ENCODE data around the gene ASTN2.

ASTN2 gene

GRCh38 chr9:117116084-117116483 lies 298.8 kb downstream of the ASTN2 start:
- Histone ChIP-seq H3K27me3 (ENCODE audit: insufficient read depth, low read length) (no peaks in the 10 kb centered on the region), H3K36me3 (ENCODE audit: insufficient read depth, low read length) (no peaks in the 10 kb centered on the region), H3K9me3 (ENCODE audit: low read length) (no peaks in the 10 kb centered on the region), H3K4me3 (ENCODE audit: low read length) (no peak overlapping the region), H2AFZ (ENCODE audit: low read depth, low read length) (no peak overlapping the region), H3K4me1 (ENCODE audit: insufficient read depth, low read length) (no peaks in the 10 kb centered on the region)

GRCh38 chr9:117114768-117115167 lies 300.1 kb downstream of the ASTN2 start:
- H3K4me1 ChIP-seq (ENCODE audit: insufficient read depth, low read length) = no peaks in the 10 kb centered on the region
- no peak overlapping the region for H3K4me3 ChIP-seq (ENCODE audit: low read length)
- no peaks in the 10 kb centered on the region for H3K27me3 ChIP-seq (ENCODE audit: insufficient read depth, low read length)
- H2AFZ ChIP-seq (ENCODE audit: low read depth, low read length) = no peak overlapping the region
- H3K36me3 ChIP-seq (ENCODE audit: insufficient read depth, low read length) = no peaks in the 10 kb centered on the region
- no peaks in the 10 kb centered on the region for H3K9me3 ChIP-seq (ENCODE audit: low read length)

- Histone ChIP-seq H2AFZ (ENCODE audit: low read depth, low read length) (no peak overlapping the region), H3K4me3 (ENCODE audit: low read length) (no peak overlapping the region), H3K36me3 (ENCODE audit: insufficient read depth, low read length) (no peaks in the 10 kb centered on the region), H3K27me3 (ENCODE audit: insufficient read depth, low read length) (no peaks in the 10 kb centered on the region), H3K9me3 (ENCODE audit: low read length) (no peaks in the 10 kb centered on the region), H3K4me1 (ENCODE audit: insufficient read depth, low read length) (no peaks in the 10 kb centered on the region)
These were observed 310.0 kb downstream of the ASTN2 start for GRCh38 chr9:117104716-117105495.

- H3K4me3 ChIP-seq (ENCODE audit: low read length) = no peak overlapping the region
- no peaks in the 10 kb centered on the region for H3K4me1 ChIP-seq (ENCODE audit: insufficient read depth, low read length)
- no peaks in the 10 kb centered on the region for H3K27me3 ChIP-seq (ENCODE audit: insufficient read depth, low read length)
- H3K9me3 ChIP-seq (ENCODE audit: low read length) = no peaks in the 10 kb centered on the region
- no peak overlapping the region for H2AFZ ChIP-seq (ENCODE audit: low read depth, low read length)
- H3K36me3 ChIP-seq (ENCODE audit: insufficient read depth, low read length) = no peaks in the 10 kb centered on the region
These were observed 310.7 kb downstream of the ASTN2 start for GRCh38 chr9:117104206-117104605.

- Histone ChIP-seq H3K27me3 (ENCODE audit: insufficient read depth, low read length) (no peaks in the 10 kb centered on the region), H3K36me3 (ENCODE audit: insufficient read depth, low read length) (no peaks in the 10 kb centered on the region), H3K9me3 (ENCODE audit: low read length) (no peaks in the 10 kb centered on the region), H2AFZ (ENCODE audit: low read depth, low read length) (no peak overlapping the region), H3K4me3 (ENCODE audit: low read length) (no peak overlapping the region), H3K4me1 (ENCODE audit: insufficient read depth, low read length) (no peaks in the 10 kb centered on the region)
These were observed 311.3 kb downstream of the ASTN2 start for GRCh38 chr9:117103438-117104110.

- no peaks in the 10 kb centered on the region for H3K9me3 ChIP-seq (ENCODE audit: low read length)
- H2AFZ ChIP-seq (ENCODE audit: low read depth, low read length) = no peak overlapping the region
- no peaks in the 10 kb centered on the region for H3K36me3 ChIP-seq (ENCODE audit: insufficient read depth, low read length)
- no peaks in the 10 kb centered on the region for H3K4me1 ChIP-seq (ENCODE audit: insufficient read depth, low read length)
- H3K27me3 ChIP-seq (ENCODE audit: insufficient read depth, low read length) = no peaks in the 10 kb centered on the region
- no peak overlapping the region for H3K4me3 ChIP-seq (ENCODE audit: low read length)
These were observed 313.8 kb downstream of the ASTN2 start for GRCh38 chr9:117101008-117101407.

- H2AFZ ChIP-seq (ENCODE audit: low read depth, low read length) = no peak overlapping the region
- no peaks in the 10 kb centered on the region for H3K36me3 ChIP-seq (ENCODE audit: insufficient read depth, low read length)
- H3K9me3 ChIP-seq (ENCODE audit: low read length) = no peaks in the 10 kb centered on the region
- H3K4me1 ChIP-seq (ENCODE audit: insufficient read depth, low read length) = no peaks in the 10 kb centered on the region
- no peaks in the 10 kb centered on the region for H3K27me3 ChIP-seq (ENCODE audit: insufficient read depth, low read length)
- no peak overlapping the region for H3K4me3 ChIP-seq (ENCODE audit: low read length)
These were observed 316.5 kb downstream of the ASTN2 start for GRCh38 chr9:117098331-117098730.

GRCh38 chr9:117097761-117098160 lies 317.1 kb downstream of the ASTN2 start:
- Histone ChIP-seq H3K36me3 (ENCODE audit: insufficient read depth, low read length) (no peaks in the 10 kb centered on the region), H2AFZ (ENCODE audit: low read depth, low read length) (no peak overlapping the region), H3K4me3 (ENCODE audit: low read length) (no peak overlapping the region), H3K4me1 (ENCODE audit: insufficient read depth, low read length) (no peaks in the 10 kb centered on the region), H3K9me3 (ENCODE audit: low read length) (no peaks in the 10 kb centered on the region), H3K27me3 (ENCODE audit: insufficient read depth, low read length) (no peaks in the 10 kb centered on the region)

- Histone ChIP-seq H3K27me3 (ENCODE audit: insufficient read depth, low read length) (no peaks in the 10 kb centered on the region), H3K9me3 (ENCODE audit: low read length) (no peaks in the 10 kb centered on the region), H3K4me3 (ENCODE audit: low read length) (no peak overlapping the region), H3K4me1 (ENCODE audit: insufficient read depth, low read length) (no peaks in the 10 kb centered on the region), H2AFZ (ENCODE audit: low read depth, low read length) (no peak overlapping the region), H3K36me3 (ENCODE audit: insufficient read depth, low read length) (no peaks in the 10 kb centered on the region)
These were observed 318.7 kb downstream of the ASTN2 start for GRCh38 chr9:117096138-117096537.

- H3K4me1 ChIP-seq (ENCODE audit: insufficient read depth, low read length) = no peaks in the 10 kb centered on the region
- no peaks in the 10 kb centered on the region for H3K36me3 ChIP-seq (ENCODE audit: insufficient read depth, low read length)
- H3K27me3 ChIP-seq (ENCODE audit: insufficient read depth, low read length) = no peaks in the 10 kb centered on the region
- H3K4me3 ChIP-seq (ENCODE audit: low read length) = no peak overlapping the region
- H2AFZ ChIP-seq (ENCODE audit: low read depth, low read length) = no peak overlapping the region
- H3K9me3 ChIP-seq (ENCODE audit: low read length) = no peaks in the 10 kb centered on the region
These were observed 319.8 kb downstream of the ASTN2 start for GRCh38 chr9:117095081-117095480.

GRCh38 chr9:117093891-117094844 lies 320.7 kb downstream of the ASTN2 start:
- Histone ChIP-seq H3K4me1 (ENCODE audit: insufficient read depth, low read length) (no peaks in the 10 kb centered on the region), H3K9me3 (ENCODE audit: low read length) (no peaks in the 10 kb centered on the region), H2AFZ (ENCODE audit: low read depth, low read length) (no peak overlapping the region), H3K4me3 (ENCODE audit: low read length) (no peak overlapping the region), H3K36me3 (ENCODE audit: insufficient read depth, low read length) (no peaks in the 10 kb centered on the region), H3K27me3 (ENCODE audit: insufficient read depth, low read length) (no peaks in the 10 kb centered on the region)

- Histone ChIP-seq H3K36me3 (ENCODE audit: insufficient read depth, low read length) (no peaks in the 10 kb centered on the region), H3K9me3 (ENCODE audit: low read length) (no peaks in the 10 kb centered on the region), H2AFZ (ENCODE audit: low read depth, low read length) (no peak overlapping the region), H3K4me3 (ENCODE audit: low read length) (no peak overlapping the region), H3K4me1 (ENCODE audit: insufficient read depth, low read length) (no peaks in the 10 kb centered on the region), H3K27me3 (ENCODE audit: insufficient read depth, low read length) (no peaks in the 10 kb centered on the region)
These were observed 322.3 kb downstream of the ASTN2 start for GRCh38 chr9:117092582-117092981.

- no peaks in the 10 kb centered on the region for H3K36me3 ChIP-seq (ENCODE audit: insufficient read depth, low read length)
- no peaks in the 10 kb centered on the region for H3K27me3 ChIP-seq (ENCODE audit: insufficient read depth, low read length)
- H2AFZ ChIP-seq (ENCODE audit: low read depth, low read length) = no peak overlapping the region
- no peak overlapping the region for H3K4me3 ChIP-seq (ENCODE audit: low read length)
- H3K9me3 ChIP-seq (ENCODE audit: low read length) = no peaks in the 10 kb centered on the region
- H3K4me1 ChIP-seq (ENCODE audit: insufficient read depth, low read length) = no peaks in the 10 kb centered on the region
These were observed 323.3 kb downstream of the ASTN2 start for GRCh38 chr9:117091529-117091928.
